Right ventricle myocardium superior (tissue), 1 donor: ENCODE measurements around the gene PLK5. TPM values are rescaled to one million over a fixed set of nuclear protein-coding genes. Genes with fewer than 3 reads are reported as not detected.

Experiments used
- ATAC-seq: fragments of 200-7000 bp; cut with Tn5 transposase; one replicate; pipeline ENCODE4 v1.9.1; 2020; ENCODE audit warnings: mild to moderate bottlenecking; ENCODE audit not compliant: poor library complexity
- DNase-seq: peaks from one replicate; pipeline ENCODE4 v3.0.0-alpha.2; 2020
- intact Hi-C: fragments of 100-400 bp; cut with DNase I; formaldehyde crosslinking; loops from one replicate; pipeline ENCODE4 v1.11.2; 2022
- total RNA-seq: library from RNA; stranded (reverse); fragmentation: NEBNext Ultra II Directional; extraction: Animal tissue kit (Norgen Biotek cat#: 25700); gene quantifications from one replicate; pipeline ENCODE4 v1.2.1, GENCODE V29; 2021
- donor health status: DM: no; HTN: yes; CAD: no; lungs with severe emphysema.

PLK5 gene
- total RNA-seq, 1 donor from 2014 or later: not detected

DNA sequence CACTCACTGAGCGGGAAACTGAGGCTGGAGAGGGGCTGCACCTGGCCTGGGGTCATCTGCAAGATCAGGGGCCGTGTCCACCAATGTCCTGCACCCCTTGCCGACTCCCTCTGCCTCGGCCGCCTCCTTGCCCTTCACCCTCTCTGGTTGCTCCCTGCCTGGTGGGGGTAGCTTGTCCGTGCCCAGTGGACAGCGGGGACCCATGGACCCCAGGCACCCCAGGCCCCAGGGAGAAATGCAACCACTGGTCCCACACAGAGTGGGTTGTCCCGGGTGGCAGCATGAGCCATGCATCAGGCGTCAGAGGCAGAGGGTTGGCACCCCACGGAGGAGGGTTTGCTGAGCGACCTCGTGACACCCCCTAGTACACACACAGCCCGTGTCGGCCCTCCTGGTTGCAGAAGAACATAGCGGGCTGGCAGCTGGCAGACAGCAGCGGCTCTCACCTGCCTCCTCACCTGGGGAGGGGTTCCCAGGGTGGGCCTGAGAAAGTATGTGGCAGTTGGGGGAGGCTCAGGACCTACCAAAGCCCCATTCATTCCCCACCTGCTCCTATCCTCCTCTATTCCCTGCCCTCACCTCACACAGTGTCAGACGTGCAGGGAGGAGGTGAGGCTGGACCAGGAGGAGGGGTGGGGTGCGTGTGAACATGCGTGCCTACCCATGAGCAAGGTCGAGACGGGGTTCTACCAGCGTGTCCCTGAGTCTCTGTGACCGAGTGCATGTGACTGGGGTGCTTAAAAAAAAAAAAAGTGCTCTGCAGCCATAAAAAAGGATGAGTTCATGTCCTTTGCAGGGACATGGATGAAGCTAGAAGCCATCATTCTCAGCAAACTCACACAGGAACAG, 19.7 kb upstream of the PLK5 start:
- ATAC-seq (no peak), DNase-seq (no peak)
- intact Hi-C loops: no loop called here

DNA sequence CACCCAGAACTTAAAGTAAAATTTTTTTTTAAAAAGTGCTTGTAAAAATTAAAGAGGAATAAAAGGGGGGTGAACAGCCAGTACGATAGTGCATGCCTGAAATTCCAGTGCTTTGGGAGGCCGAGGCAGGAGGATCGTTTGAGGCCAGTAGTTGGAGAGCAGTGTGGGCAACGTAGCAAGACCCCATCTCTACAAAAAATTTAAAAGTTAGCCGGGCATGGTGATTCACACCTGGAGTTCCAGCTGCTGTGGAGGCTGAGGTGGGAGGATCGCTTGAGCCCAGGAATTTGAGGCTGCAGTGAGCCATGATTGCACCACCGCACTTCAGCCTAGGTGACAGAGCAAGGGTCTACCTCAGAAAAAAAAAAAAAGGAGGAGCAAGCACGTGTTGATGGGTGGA, 18.9 kb upstream of the PLK5 start:
- intact Hi-C loops: no loop called here

DNA sequence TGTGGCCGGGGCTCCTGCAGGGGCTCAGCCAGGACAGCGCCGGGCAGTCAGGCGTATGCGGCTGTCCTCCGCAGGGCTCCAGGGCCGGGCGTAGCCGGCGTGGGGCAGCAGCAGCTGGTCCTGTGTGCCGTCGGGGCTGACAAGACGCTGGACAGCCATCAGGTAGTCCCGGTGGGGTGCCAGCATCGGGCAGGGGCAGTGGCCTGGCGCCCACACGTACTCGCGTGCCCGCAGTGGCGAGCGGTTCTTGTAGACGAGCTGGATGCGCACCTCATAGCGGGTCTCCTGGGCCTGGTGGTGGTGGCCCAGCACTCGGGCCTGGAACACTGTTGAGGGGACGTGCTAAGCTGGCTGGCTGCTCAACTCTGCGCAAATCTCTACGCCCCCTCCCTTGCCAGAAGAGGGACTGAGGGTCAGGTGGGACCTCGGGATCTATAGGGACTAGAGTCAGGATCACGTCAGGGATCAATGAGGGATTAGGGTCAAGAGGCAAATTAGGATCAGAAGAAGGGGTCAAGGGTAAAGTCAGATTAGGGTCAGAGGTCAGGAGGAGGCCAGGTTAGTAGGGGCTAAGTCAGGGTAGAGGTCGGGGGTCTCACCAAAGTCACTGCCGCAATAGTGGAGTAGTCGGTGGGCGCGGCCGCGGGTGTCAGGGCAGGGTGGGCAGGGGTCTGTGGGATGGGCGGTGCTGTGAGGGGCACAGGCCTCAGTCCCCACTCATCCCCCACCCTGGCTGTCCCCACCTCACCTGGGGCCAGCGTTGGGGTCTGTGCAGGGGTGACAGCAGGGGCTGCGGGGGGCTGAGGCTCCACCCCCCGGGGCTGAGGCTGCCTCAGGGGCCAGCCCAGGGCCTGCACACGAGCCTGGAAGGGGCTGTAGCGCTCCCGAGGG, 17.6 kb upstream of the PLK5 start:
- intact Hi-C loops: no loop called here
- DNase-seq (no peak), ATAC-seq (no peak)

More for the DNA sequence above, 18.9 kb upstream of the PLK5 start:
- ATAC-seq (no peak), DNase-seq (no peak)

DNA sequence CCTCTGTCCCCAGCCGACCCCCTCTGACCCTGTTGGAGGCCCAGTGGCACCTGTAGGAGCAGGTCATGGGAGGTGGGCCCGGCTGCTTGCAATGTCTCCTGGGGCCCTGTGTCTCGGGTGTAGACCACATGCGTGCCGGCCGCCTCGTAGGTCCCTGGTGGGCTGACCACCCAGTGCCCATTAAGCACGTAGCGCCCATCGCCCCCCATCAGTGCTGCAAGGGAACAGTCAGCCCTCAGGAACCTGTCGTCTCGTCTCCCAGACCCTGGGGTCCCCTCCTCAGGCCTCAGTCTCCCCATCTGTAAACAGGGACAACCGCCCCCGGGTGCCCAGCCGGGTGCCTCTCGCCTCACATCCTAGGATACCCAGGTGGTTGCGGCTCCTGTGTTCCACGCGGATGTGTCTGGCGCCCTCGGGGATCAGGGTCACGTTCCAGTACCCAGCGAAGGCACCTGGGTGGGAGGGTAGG, 16.7 kb upstream of the PLK5 start:
- intact Hi-C loops: no loop called here
- ATAC-seq (no peak), DNase-seq (no peak)

DNA sequence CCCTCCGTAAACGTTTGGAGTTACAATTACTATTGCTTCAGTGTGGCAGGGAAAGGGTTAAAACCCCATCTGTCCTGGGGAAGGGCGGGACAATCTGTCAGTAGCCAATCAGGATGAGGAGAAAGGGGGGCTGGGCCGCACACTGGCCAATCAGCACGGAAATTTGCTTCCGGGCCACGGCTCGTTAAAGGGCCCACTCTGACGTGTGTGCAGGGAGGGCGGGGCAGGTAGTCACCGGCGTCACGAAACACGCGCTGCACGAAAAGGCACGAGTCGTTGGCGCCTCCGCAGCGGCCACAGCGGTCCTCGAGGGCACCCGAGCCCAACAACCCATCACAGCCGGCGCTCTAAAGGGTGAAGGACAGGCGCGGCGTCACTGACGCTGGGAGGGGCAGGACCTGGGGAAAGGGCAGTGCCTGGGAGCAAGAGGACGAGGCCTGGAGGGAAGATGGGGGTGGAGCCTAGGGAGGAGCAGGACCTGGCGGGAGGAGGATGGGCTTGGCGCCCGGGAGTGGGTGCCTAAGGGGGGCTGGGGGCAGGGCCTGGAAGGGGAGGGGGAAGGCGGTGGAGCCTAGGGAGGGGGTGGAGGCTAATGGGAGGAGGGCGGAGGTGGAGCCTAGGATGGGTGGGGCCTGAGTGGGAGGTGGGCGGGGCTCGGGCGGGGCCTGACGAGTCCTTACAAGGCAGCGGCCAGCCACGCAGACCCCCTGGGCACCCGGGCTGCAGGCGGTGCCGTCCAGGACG, 15.9 kb upstream of the PLK5 start:
- ATAC-seq (peak; percentile 93), DNase-seq (peak; percentile 95)
- intact Hi-C loops: no loop called here

DNA sequence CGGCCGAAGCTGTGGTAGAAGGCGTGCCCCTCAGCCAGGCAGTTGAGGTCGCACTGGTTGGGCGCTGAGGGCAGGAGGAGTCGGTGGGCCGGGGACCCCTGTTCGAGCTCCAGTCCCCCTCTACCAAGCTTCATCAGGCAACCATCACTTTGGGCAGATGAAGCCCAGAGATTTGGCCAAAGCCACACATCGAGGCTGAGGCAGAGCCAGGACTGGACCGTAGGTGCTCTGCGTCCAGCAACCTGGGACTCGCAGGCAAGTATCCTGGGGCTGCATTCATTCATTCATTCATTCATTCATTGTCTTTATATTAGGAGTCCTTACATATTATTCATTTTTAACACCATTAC, 15.4 kb upstream of the PLK5 start:
- intact Hi-C loops: no loop called here
- DNase-seq (no peak), ATAC-seq (no peak)

DNA sequence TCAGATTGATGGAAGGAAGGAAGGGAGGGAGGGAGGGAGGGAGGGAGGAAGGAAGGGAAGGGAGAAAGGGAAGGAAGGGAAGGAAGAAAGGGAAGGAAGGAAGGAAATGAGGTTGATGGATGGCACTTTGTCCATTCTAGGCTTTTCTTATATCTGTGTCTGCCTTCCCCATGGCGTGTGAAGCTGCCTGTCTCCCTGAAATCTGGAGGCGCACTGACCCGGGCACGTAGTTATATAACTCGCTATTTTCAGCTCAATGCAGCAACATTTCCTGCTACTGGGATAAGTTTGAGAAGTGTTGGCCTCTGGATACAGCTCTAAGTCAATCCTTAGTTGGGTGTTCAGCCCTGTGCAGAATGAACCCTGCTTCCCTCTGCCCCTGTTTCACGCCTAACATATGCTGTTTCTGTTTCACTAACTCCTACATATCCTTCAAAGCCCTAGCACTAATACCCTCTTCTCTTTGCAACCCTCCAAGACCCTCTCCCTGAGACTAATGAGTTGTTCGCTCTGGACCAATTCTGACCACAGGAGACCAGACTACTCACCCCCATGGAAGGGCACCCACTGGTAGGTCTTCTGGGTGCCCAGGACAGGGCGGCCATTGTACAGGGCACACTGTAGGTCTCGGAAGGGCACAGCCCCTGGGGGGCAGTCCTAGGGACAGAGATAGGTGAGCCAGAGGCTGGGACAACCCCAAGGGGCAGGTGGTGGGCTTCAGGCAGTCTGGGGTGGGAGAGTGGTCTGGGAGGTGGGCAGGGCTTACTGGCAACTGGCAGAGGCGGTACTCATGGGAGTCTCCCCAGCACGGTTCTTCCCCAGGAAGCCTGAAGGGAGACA, 14.1 kb upstream of the PLK5 start:
- intact Hi-C loops: no loop called here
- DNase-seq: no peak
- no peak for ATAC-seq

DNA sequence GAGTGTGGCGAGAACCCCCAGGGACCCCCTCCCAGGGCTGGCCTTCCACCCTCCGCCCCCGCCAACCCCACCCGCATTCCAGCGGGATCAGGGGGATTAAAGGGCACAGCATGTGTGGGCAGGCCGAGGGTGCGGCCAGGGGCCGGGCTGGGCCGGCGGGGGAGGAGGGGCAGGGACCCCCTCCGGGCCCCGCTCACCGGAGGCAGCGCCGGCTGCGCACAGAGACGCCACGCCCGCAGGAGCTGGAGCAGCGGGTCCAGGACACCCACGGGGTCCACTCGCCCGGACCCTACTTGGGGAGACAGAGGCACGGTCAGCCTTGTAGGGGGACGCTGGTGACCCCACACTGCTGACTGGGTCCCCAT, 13.5 kb upstream of the PLK5 start:
- DNase-seq (no peak), ATAC-seq (no peak)
- intact Hi-C loops: no loop called here

DNA sequence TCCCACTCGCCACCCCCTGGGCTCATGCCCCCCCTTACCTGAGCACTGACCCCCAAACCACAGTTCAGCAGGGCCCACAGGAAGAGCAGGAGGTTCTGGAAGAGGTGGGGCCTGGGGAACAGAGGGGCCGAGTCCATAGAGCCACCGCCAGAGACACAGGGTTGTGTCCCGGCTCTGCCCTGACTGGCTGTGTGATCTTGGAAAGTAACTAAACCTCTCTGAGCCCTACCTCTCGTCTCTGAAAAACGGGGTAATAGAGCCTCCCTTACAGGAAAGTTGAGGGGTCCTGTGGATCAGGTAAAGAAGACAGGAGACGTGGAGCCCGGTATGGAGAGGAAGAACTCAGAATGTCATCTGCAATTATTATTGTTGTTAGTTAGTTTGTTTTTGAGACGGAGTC, 13.1 kb upstream of the PLK5 start:
- no peak for DNase-seq
- no peak for ATAC-seq
- intact Hi-C loops: no loop called here

DNA sequence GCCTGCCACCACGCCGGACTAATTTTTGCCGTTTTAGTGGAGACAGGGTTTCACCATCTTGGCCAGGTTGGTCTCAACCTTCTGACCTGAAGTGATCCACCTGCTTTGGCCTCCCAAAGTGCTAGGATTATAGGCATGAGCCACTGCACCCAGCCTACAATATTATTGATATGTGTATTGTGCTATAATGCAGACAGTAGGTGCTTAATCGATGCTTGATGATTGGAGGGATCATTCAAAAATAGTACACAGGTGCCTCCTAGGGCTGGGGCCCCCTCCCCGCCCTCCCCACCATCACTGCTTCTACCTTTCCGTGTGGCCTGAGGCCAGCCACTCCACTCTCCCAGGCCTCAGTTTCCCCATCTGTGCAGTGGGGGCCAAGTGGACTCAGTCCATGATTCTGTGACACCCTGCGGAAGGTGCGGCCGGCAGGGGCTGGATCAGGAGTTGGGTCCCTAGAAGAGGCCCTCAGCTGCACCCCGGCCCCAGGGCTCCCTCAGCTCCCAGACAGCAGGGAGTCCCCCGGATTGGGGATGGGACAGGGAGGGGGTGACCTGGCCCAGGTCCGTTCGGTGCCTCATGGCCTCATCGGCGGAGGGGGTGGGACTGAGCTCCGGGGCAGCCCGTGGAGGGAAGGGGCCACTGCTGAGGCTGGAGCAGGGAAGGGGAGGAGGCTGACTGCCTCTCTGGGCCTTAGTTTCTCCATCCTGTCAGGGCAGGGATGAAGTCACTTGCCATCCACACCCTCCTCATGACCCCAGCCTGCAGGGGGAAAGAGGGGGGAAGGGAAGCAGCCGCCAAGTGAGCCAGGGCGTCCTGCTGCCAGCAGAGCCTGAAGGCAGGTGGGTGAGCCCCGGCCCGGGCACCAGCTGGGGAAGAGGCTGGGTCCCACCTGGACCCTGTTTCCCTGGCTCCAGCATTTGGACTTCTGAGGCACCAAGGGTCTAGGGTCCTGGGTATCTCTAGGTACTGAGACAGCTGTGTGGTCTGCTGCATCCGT, 12.3 kb upstream of the PLK5 start:
- DNase-seq: no peak
- intact Hi-C loops: no loop called here
- ATAC-seq: no peak

DNA sequence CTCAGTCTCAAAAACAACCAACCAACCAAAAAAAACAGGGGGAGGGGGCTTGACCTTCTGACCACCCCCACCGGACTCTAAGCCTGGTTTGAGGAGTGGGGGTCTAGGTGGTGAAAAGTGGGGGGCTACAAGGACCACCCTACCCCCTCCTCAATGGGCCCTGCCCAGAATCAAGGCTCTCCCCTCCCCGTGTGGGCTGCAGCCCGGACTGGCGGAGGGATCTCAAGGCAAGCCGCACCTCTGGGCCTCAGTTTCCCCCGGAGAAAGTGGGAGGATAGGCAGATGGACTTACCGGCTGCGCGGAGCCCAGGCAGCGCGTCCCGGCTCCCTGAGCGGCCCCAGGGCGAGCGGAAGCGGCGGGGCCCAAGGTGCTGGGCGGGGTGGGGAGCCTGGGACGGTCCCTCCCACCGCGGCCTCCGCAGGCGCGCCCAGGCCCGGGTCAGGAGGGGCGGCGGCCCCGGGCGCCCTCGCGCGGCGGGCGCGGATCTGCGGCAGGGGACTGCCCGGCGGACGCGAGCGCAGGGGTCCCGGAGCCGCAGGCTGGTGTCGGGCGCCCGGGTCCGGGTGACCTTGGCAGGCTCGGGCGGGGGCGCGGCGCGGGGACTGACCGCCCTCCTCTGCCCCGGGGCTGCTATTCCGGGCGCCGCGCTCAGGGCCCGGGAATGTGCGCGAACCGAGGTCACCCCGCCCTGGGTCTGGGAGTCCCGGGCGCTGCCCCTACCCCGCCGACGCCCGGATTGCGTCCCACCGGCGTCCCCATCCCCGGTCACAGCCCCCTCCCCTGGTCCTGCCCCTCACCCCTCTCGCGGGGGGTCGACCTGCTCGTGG, 11.0 kb upstream of the PLK5 start, which contains the start of gene ADAMTSL5:
ADAMTSL5 (minus strand) TSS at position 349 of the 828 bp plus-strand sequence. CDS start 2,076 bp downstream, outside the sequence.
- intact Hi-C loops: no loop called here
- ATAC-seq (peak; percentile 72), DNase-seq (peak; percentile 74)

DNA sequence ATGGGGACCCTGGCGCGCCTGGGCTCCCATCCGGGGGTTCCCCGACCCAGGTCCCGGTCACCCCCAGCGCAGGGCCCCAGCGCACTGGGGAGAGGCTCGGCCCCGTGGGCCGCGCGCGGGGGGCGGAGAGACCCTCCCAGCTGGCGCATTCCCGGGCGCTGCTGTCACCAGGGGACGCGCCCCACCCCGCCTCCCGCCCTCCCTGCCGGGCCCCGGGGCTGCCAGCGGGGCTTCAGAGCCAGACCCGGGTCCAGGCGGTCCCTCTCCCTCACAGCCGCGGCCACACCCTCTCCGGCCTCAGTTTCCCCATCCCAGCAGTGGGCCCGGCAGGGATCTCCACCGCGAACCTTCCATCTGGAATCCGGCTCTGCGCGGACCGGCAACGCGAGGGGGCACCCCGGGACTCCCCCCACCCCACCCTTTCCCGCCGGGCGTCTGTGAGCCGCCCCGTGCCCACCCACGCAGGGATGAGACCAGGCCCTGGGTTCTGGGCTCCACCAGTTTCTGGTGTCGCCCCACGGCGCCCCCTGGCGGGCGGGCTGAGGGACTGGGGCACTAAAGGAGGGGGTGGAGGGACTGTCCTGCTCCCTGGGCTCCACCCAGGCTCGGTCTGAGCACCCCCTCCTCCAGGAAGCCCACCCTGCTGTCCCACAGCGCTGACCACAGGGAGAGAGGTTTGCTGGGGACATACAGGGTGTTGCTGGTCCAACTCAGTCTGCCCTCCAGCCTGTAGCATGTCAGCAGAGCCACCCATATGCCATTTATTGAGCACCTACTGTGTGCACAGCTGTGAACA, 10.2 kb upstream of the PLK5 start:
- DNase-seq: peak; percentile 68
- intact Hi-C loops: no loop called here

DNA sequence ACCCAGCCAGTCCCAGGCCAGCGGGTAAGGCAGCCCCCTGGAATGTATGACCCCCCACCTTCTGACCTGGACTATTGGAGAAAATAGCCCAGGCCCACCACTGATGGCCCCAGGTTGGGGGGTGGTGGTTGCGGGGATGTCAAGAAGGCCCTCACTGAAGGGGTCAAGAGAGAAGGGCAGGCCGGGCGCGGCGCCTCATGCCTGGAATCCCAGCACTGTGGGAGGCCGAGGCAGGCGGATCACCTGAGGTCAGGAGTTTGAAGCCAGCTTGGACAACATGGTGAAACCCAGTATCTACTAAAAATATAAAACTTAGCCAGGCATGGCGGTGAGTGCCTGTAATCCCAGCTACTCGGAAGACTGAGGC, 9.6 kb upstream of the PLK5 start:
- ATAC-seq (no peak), DNase-seq (no peak)
- intact Hi-C loops: no loop called here

More for the DNA sequence above, 10.2 kb upstream of the PLK5 start:
- peak; percentile 64 for ATAC-seq

DNA sequence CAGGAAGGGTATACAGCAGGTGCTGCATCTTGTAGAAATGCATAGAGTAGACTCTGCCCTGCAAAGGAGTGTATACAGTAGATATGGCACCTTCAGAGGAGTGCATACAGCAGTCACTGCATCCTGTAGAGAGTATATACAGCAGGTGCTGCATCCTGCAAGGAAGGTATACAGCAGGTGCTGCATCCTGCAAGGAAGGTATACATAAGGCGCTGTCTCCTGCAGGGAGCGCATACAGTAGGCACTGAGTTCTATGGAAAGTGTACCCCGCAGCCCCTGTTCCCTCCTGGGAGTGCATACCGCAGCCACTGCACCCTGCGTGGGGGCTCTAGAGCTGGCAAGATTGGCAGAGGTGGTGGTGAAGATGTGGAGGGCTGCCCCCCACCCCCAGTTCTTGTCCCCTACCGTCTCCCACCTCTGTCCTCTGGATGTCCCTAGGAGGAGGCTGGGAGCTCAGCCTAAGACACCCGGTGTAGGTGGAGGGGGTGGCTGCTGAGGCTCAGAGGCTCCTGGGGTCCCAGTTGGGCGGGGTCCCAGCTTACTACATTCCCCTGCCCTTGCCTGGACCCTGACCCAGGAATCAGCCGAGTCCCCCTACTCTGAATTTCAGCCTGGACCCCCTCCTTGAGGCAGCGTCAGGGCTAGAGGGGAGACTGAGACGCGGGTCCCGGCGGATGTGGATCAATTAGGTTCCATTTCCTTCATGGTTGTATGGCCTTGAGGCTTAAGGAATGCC, 8.7 kb upstream of the PLK5 start:
- no peak for DNase-seq
- intact Hi-C loops: no loop called here

DNA sequence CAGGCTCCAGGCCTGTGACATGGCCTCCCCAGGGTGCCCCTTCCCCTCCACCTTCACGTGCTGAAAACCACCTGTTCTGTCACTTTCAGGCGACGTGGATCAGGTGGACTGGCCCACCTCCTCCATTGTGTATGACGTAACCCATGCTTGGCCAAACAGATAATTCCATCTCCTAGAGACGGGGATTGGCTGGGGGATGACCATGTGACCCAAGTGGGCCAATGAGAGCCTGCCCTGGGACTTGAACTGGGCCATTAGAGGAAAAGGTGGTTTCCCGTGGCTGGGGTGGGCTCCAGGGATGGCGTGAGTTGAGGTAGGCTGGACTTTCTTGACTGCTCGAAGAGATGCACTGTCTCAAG, 7.5 kb upstream of the PLK5 start:
- intact Hi-C loops: no loop called here
- ATAC-seq: no peak
- no peak for DNase-seq

More for the DNA sequence above, 8.7 kb upstream of the PLK5 start:
- no peak for ATAC-seq
